GM12891 (cell line): Measurements from ENCODE around the gene POLD3.
"Not testable (repeated sequence)": the region's sequence is repeated elsewhere in the genome, so short reads cannot be mapped to it uniquely, and the experiment has no call there.

Source experiments
- DNase-seq: peaks from one replicate; pipeline ENCODE4 v3.0.0; 2011; ENCODE audit warnings: low spot score; ENCODE audit not compliant: insufficient read length
- FAIRE-seq: peaks from 2 replicates; lab custom pipeline; 2011; peaks lifted over from hg19 to GRCh38; lab: Jason Lieb, UNC
- PAX5 ChIP-seq: IDR thresholded peaks from 2 replicates; pipeline ENCODE4 v1.6.1; 2011; ENCODE audit warnings: low read length, moderate library complexity, mild to moderate bottlenecking; ENCODE audit not compliant: insufficient read depth, severe bottlenecking
- POLR2A ChIP-seq: IDR thresholded peaks from 2 replicates; pipeline ENCODE4 v1.6.1; 2011; ENCODE audit warnings: low read depth, low read length, control low read depth
- POLR2AphosphoS5 ChIP-seq: IDR thresholded peaks from 2 replicates; pipeline ENCODE4 v1.6.1; 2011; ENCODE audit warnings: low read depth, low read length, control low read depth
- POU2F2 ChIP-seq: IDR thresholded peaks from 2 replicates; pipeline ENCODE4 v1.6.1; 2011; ENCODE audit warnings: low read depth, mild to moderate bottlenecking, control low read depth, low read length, moderate library complexity
- SPI1 ChIP-seq: IDR thresholded peaks from 2 replicates; pipeline ENCODE4 v1.6.1; 2011; ENCODE audit warnings: low read depth, low read length, control low read depth
- TAF1 ChIP-seq: IDR thresholded peaks from 2 replicates; pipeline ENCODE4 v1.6.1; 2011; ENCODE audit warnings: low read depth, low read length, control low read depth

Gene POLD3

GRCh38 chr11:74579577-74580270 is 12.7 kb upstream of the POLD3 start:
- FAIRE-seq (no peak), DNase-seq (no peak)
- TF ChIP-seq POLR2AphosphoS5 (no peak), SPI1 (no peak), POLR2A (no peak), POU2F2 (no peak), PAX5 (no peak), TAF1 (no peak)

GRCh38 chr11:74581954-74582547 is 10.3 kb upstream of the POLD3 start:
- FAIRE-seq (no peak), DNase-seq (no peak)
- no peak for TF ChIP-seq SPI1
- TF ChIP-seq TAF1 = no peak
- TF ChIP-seq POU2F2 = no peak
- TF ChIP-seq POLR2A = no peak
- no peak for TF ChIP-seq PAX5
- TF ChIP-seq POLR2AphosphoS5 = no peak

- DNase-seq (no peak), FAIRE-seq (no peak)
- TF ChIP-seq POLR2A (no peak), PAX5 (no peak), POU2F2 (no peak), TAF1 (no peak), POLR2AphosphoS5 (no peak), SPI1 (no peak)
Measured at GRCh38 chr11:74583024-74583624, 9.3 kb upstream of the POLD3 start.

GRCh38 chr11:74590492-74590891 is 1.9 kb upstream of the POLD3 start:
- not testable (repeated sequence) for DNase-seq, FAIRE-seq

- no peak for DNase-seq
- FAIRE-seq = no peak
- TF ChIP-seq POU2F2 = no peak
- no peak for TF ChIP-seq PAX5
- TF ChIP-seq SPI1 = no peak
- TF ChIP-seq TAF1 = no peak
- TF ChIP-seq POLR2A = no peak
- no peak for TF ChIP-seq POLR2AphosphoS5
Measured at GRCh38 chr11:74592063-74592440, 330 bp upstream of the POLD3 start.

GRCh38 chr11:74593463-74593862 is 1.1 kb downstream of the POLD3 start:
- TF ChIP-seq PAX5 = no peak
- TF ChIP-seq POLR2A = no peak
- no peak for TF ChIP-seq POLR2AphosphoS5
- DNase-seq (no peak), FAIRE-seq (no peak)

- DNase-seq (no peak), FAIRE-seq (no peak)
- TF ChIP-seq POLR2A = no peak
- no peak for TF ChIP-seq PAX5
- TF ChIP-seq TAF1 = no peak
- TF ChIP-seq POLR2AphosphoS5 = no peak
- TF ChIP-seq POU2F2 = no peak
- TF ChIP-seq SPI1 = no peak
Measured at GRCh38 chr11:74602637-74603556, 10.5 kb downstream of the POLD3 start.

GRCh38 chr11:74603845-74604244 is 11.5 kb downstream of the POLD3 start:
- no peak for FAIRE-seq

GRCh38 chr11:74604311-74604710 is 11.9 kb downstream of the POLD3 start:
- FAIRE-seq (no peak), DNase-seq (no peak)
- TF ChIP-seq SPI1 (no peak), POU2F2 (no peak), POLR2A (no peak), TAF1 (no peak), POLR2AphosphoS5 (no peak), PAX5 (no peak)

More at GRCh38 chr11:74603845-74604244, 11.5 kb downstream of the POLD3 start:
- TF ChIP-seq TAF1 = no peak
- no peak for TF ChIP-seq PAX5
- no peak for TF ChIP-seq POLR2AphosphoS5
- no peak for TF ChIP-seq SPI1
- no peak for TF ChIP-seq POLR2A
- TF ChIP-seq POU2F2 = no peak
- no peak for DNase-seq
